Measurements from ENCODE around the gene STPG3. TPM values are rescaled to one million over a fixed set of nuclear protein-coding genes. Genes with fewer than 3 reads are reported as not detected.

STPG3 gene
- total and polyA plus RNA-seq, 2 experiments from 2014 or later, result not detected

- Histone ChIP-seq H4K20me1 (replicated peaks; ENCODE audit: insufficient read depth) (no peaks in the 10 kb centered on the region), H3K4me1 (ENCODE audit: insufficient read depth) (no peaks in the 10 kb centered on the region), H3K79me2 (replicated peaks; ENCODE audit: insufficient read depth) (no peaks in the 10 kb centered on the region), H3K9me2 (ENCODE audit: insufficient read depth) (no peaks in the 10 kb centered on the region), H3K4me3 (no peak within 1 kb of the TSS), H2AFZ (no peak within 1 kb of the TSS), H3K36me3 (ENCODE audit: insufficient read depth) (no peaks in the 10 kb centered on the region), H3K4me2 (no peak within 1 kb of the TSS), H3K27me3 (ENCODE audit: insufficient read depth) (no peaks in the 10 kb centered on the region), H3F3A (replicated peaks; ENCODE audit: low read depth) (no peaks in the 10 kb centered on the region), H3K27ac (ENCODE audit: low read depth) (no peak within 1 kb of the TSS)
- ATAC-seq (no peak), DNase-seq (ENCODE audit: low spot score) (no peak)
- Mint-ChIP-seq H3K4me3 (no peak within 1 kb of the TSS), H3K9me3 (no peaks in the 10 kb centered on the region), H3K27me3 (ENCODE audit: insufficient read depth, low read depth, poor library complexity) (peaks cover 5% of the 10 kb centered on the region), H3K27ac (no peak within 1 kb of the TSS), H3K4me1 (peaks cover 7% of the 10 kb centered on the region; the same call in 2 of the 3 replicates), H3K36me3 (ENCODE audit: low read depth) (no peaks in the 10 kb centered on the region)
- TF ChIP-seq ETS1 (IDR thresholded peaks at IDR 0.05) (no peak), EZH2phosphoT487 (IDR thresholded peaks at IDR 0.05; ENCODE audit: unreplicated experiment) (no peak), NANOG (IDR thresholded peaks at IDR 0.05; ENCODE audit: borderline replicate concordance) (no peak), JUNB (IDR thresholded peaks at IDR 0.05; ENCODE audit: unreplicated experiment) (no peak), REST (IDR thresholded peaks at IDR 0.05; ENCODE audit: unreplicated experiment) (no peak), CTCF (conservative IDR thresholded peaks at IDR 0.05; ENCODE audit: low read depth in 2 of 2) (no peak), STAT1 (IDR thresholded peaks at IDR 0.05; ENCODE audit: unreplicated experiment) (no peak), EZH2 (IDR thresholded peaks at IDR 0.05; ENCODE audit: low read depth, unreplicated experiment) (no peak), POLR2AphosphoS5 (IDR thresholded peaks at IDR 0.05; ENCODE audit: low read depth) (no peak), ZNF114 (CRISPR knock-in tag; IDR thresholded peaks at IDR 0.05) (no peak)
Observed at GRCh38 chr9:137230705-137231371, 20.2 kb upstream of the STPG3 start, which contains the start of gene SLC34A3. SLC34A3 (plus strand) TSS chr9:137230901; CDS start chr9:137231703, 802 bp downstream.

All from GM23338 (cell line).